ENCODE data around the gene BCHE. TPM values are rescaled to one million over a fixed set of nuclear protein-coding genes. Genes with fewer than 3 reads are reported as not detected.

The BCHE gene
- total RNA-seq, 2 donors from 2014 or later: 0.41 to 2.2 TPM

GRCh38 chr3:165778891-165779290 lies 58.3 kb downstream of the BCHE start:
- H3K36me3 ChIP-seq: no peaks in the 10 kb centered on the region
- no peak for TF ChIP-seq CTCF (IDR thresholded peaks at IDR 0.05)
- H3K4me1 ChIP-seq (ENCODE audit: control insufficient read depth in 1 of 2, low read depth in 2 of 2): no peaks in the 10 kb centered on the region
- H3K27me3 ChIP-seq (replicated peaks; ENCODE audit: insufficient read depth): no peaks in the 10 kb centered on the region
- no peaks in the 10 kb centered on the region for H3K9me3 ChIP-seq
- H3K27ac ChIP-seq: no peak overlapping the region
- DNase-seq (ENCODE audit: low spot score) (no peak), ATAC-seq (ENCODE audit: insufficient number of reproducible peaks, low FRiP score, low read depth) (no peak)
- H3K4me3 ChIP-seq: no peak overlapping the region

- no peak for TF ChIP-seq CTCF (IDR thresholded peaks at IDR 0.05)
- no peak overlapping the region for H3K27ac ChIP-seq
- ATAC-seq (ENCODE audit: insufficient number of reproducible peaks, low FRiP score, low read depth): no peak
Observed at GRCh38 chr3:165778456-165778855, 58.8 kb downstream of the BCHE start.

DNA sequence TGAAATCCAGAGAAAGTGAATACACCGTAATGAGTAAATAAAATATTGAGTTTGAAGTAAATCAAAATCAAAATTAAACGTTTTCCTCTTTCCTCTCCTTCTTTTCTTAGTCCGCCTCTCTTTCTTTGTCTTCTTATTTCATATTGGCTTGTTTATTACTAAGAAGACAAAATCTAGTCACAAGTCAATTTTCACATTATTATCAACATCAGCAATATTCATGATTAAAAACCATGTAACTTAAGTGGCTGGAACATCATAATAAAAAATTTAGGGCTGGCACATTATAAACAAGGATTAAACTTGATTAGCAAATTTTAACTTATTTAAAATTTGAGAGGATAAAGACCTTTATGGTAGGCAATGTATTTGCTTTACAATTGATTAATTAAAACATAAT lies 61.4 kb downstream of the BCHE start:
- ATAC-seq (ENCODE audit: insufficient number of reproducible peaks, low FRiP score, low read depth) (no peak), DNase-seq (ENCODE audit: low spot score) (no peak)
- no peak overlapping the region for H3K27ac ChIP-seq
- no peak for TF ChIP-seq CTCF (IDR thresholded peaks at IDR 0.05)
- H3K4me1 ChIP-seq (ENCODE audit: control insufficient read depth in 1 of 2, low read depth in 2 of 2): no peaks in the 10 kb centered on the region
- H3K4me3 ChIP-seq: no peak overlapping the region
- no peaks in the 10 kb centered on the region for H3K9me3 ChIP-seq
- H3K36me3 ChIP-seq: no peaks in the 10 kb centered on the region
- H3K27me3 ChIP-seq (replicated peaks; ENCODE audit: insufficient read depth): no peaks in the 10 kb centered on the region

More at GRCh38 chr3:165778456-165778855, 58.8 kb downstream of the BCHE start:
- no peaks in the 10 kb centered on the region for H3K36me3 ChIP-seq
- DNase-seq (ENCODE audit: low spot score): no peak
- no peaks in the 10 kb centered on the region for H3K27me3 ChIP-seq (replicated peaks; ENCODE audit: insufficient read depth)
- no peaks in the 10 kb centered on the region for H3K9me3 ChIP-seq
- no peak overlapping the region for H3K4me3 ChIP-seq
- H3K4me1 ChIP-seq (ENCODE audit: control insufficient read depth in 1 of 2, low read depth in 2 of 2): no peaks in the 10 kb centered on the region

- TF ChIP-seq CTCF (IDR thresholded peaks at IDR 0.05): no peak
- H3K27me3 ChIP-seq (replicated peaks; ENCODE audit: insufficient read depth): no peaks in the 10 kb centered on the region
- ATAC-seq (ENCODE audit: insufficient number of reproducible peaks, low FRiP score, low read depth) (no peak), DNase-seq (ENCODE audit: low spot score) (no peak)
- no peaks in the 10 kb centered on the region for H3K4me1 ChIP-seq (ENCODE audit: control insufficient read depth in 1 of 2, low read depth in 2 of 2)
- no peak overlapping the region for H3K4me3 ChIP-seq
- H3K27ac ChIP-seq: no peak overlapping the region
- no peaks in the 10 kb centered on the region for H3K9me3 ChIP-seq
- no peaks in the 10 kb centered on the region for H3K36me3 ChIP-seq
Observed at GRCh38 chr3:165770781-165771180, 66.4 kb downstream of the BCHE start.

DNA sequence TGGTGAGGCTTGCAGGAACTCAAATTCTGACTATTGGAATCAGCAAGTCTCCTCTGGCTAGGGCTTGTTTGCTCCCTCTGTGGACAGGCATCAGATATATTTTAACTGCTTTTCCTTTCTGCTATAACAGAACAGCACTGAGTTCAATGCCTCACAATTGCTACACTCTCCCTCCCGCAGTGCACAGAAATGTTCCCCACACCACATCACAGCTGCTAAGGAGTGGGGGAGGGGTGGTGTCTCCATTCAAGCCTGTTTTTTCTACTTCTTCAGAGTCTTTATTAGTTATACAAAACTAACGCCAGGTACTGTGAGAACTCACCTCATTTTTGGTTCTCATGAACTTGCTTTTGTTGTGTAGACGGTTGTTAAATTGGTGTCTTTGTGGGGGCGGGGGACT lies 68.5 kb downstream of the BCHE start:
- TF ChIP-seq CTCF (IDR thresholded peaks at IDR 0.05): no peak
- Histone ChIP-seq H3K27me3 (replicated peaks; ENCODE audit: insufficient read depth) (no peaks in the 10 kb centered on the region), H3K9me3 (no peaks in the 10 kb centered on the region), H3K4me3 (no peak overlapping the region), H3K27ac (no peak overlapping the region), H3K4me1 (ENCODE audit: control insufficient read depth in 1 of 2, low read depth in 2 of 2) (no peaks in the 10 kb centered on the region), H3K36me3 (no peaks in the 10 kb centered on the region)
- DNase-seq (ENCODE audit: low spot score): no peak
- no peak for ATAC-seq (ENCODE audit: insufficient number of reproducible peaks, low FRiP score, low read depth)
